PC-9 (cell line): ENCODE results near the gene LILRA2. TPM values are rescaled to one million over a fixed set of nuclear protein-coding genes. Genes with fewer than 3 reads are reported as not detected.

Experiments
- BruUV-seq: library from RNA; stranded (reverse); fragments of 400-500 nt; replicated peaks from 2 replicates; lab custom pipeline; 2021; lab: Mats Ljungman, UMichigan
- CTCF ChIA-PET: fragments of 300-600 bp; sonication (Branson Sonifier 250); formaldehyde crosslinking; loops from one replicate; lab custom pipeline; 2022; ENCODE audit warnings: antibody characterized with exemption; lab: Charles Lee
- POLR2A ChIA-PET: fragments of 300-600 bp; sonication (Branson Sonifier 250); formaldehyde crosslinking; loops from one replicate; lab custom pipeline; 2022; ENCODE audit warnings: antibody characterized with exemption; ENCODE audit not compliant: unreplicated experiment; lab: Charles Lee
- DNase-seq, 2 experiments: peaks; one replicate each; pipeline versions ENCODE4 v3.0.0 to v3.0.0-alpha.2; 2015 to 2022; ENCODE audit warnings: mixed read lengths in 1 of 2
- H2AFZ ChIP-seq: fragments of 200-600 bp; sonication (generic); 2 replicates; pipeline ENCODE4 v1.8.1; 2017; ENCODE audit warnings: antibody characterized with exemption
- H3F3A ChIP-seq: fragments of 200-600 bp; sonication (generic); 2 replicates; pipeline ENCODE4 v1.8.1; 2017; ENCODE audit warnings: antibody characterized with exemption, mild to moderate bottlenecking, low read depth; ENCODE audit not compliant: insufficient read depth
- H3K27ac ChIP-seq: fragments of 200-600 bp; sonication (generic); 2 replicates; pipeline ENCODE4 v1.6.1; 2016; ENCODE audit warnings: mixed run types
- H3K27me3 ChIP-seq: fragments of 200-600 bp; sonication (generic); 2 replicates; pipeline ENCODE4 v1.6.1; 2016; ENCODE audit warnings: low read depth, mixed run types; ENCODE audit not compliant: insufficient read depth
- H3K36me3 ChIP-seq: fragments of 200-600 bp; sonication (generic); 2 replicates; pipeline ENCODE4 v1.6.1; 2016; ENCODE audit warnings: low read depth, mixed run types
- H3K4me1 ChIP-seq: fragments of 200-600 bp; sonication (generic); replicated peaks from 2 replicates; pipeline ENCODE4 v1.6.1; 2016; ENCODE audit warnings: mixed run types; ENCODE audit not compliant: insufficient read depth
- H3K4me2 ChIP-seq: fragments of 200-600 bp; sonication (generic); 2 replicates; pipeline ENCODE4 v1.6.1; 2017; ENCODE audit warnings: mixed run types
- H3K4me3 ChIP-seq: fragments of 200-600 bp; sonication (generic); 2 replicates; pipeline ENCODE4 v1.6.1; 2016; ENCODE audit warnings: mixed run types
- H3K79me2 ChIP-seq: fragments of 200-600 bp; sonication (generic); 2 replicates; pipeline ENCODE4 v1.6.1; 2017; ENCODE audit warnings: low read depth, mixed run types
- H3K9me2 ChIP-seq: fragments of 200-600 bp; sonication (generic); 2 replicates; pipeline ENCODE4 v1.8.1; 2017; ENCODE audit warnings: mild to moderate bottlenecking; ENCODE audit not compliant: insufficient read depth
- H3K9me3 ChIP-seq: fragments of 200-600 bp; sonication (generic); 2 replicates; pipeline ENCODE4 v1.8.1; 2016; ENCODE audit warnings: low read depth; ENCODE audit not compliant: insufficient read depth
- H4K20me1 ChIP-seq: fragments of 200-600 bp; sonication (generic); 2 replicates; pipeline ENCODE4 v1.8.1; 2017; ENCODE audit not compliant: insufficient read depth
- CTCF ChIP-seq: fragments of 200-600 bp; sonication (generic); conservative IDR thresholded peaks from 2 replicates; pipeline ENCODE4 v1.6.1; 2017; ENCODE audit warnings: mixed run types, antibody characterized with exemption, mild to moderate bottlenecking, moderate library complexity
- EZH2 ChIP-seq: fragments of 200-600 bp; sonication (generic); IDR thresholded peaks from 2 replicates; pipeline ENCODE4 v1.8.0; 2017; ENCODE audit warnings: antibody characterized with exemption, low read depth
- intact Hi-C: fragments of 100-400 bp; cut with micrococcal nuclease; formaldehyde crosslinking; loops from one replicate; pipeline ENCODE4 v1.10.0; 2022; ENCODE audit not compliant: unreplicated experiment
- total RNA-seq: library from RNA; stranded (reverse); gene quantifications from 2 replicates; pipeline ENCODE4 v1.2.3, GENCODE V29; 2021

Gene LILRA2
- total RNA-seq, 1 experiment from 2014 or later = not detected

- no peak overlapping the region for H3K4me3 ChIP-seq
- no peak overlapping the region for H2AFZ ChIP-seq
- ChIA-PET POLR2A (interaction anchor here (0.5 kb wide), 1 partner anchor 87 kb away, joined by 3 read pairs; no protein-coding TSS in a partner anchor), CTCF (no interaction called here)
- no peak overlapping the region for H3K4me2 ChIP-seq
- BruUV-seq = no TSS peak
- H3F3A ChIP-seq = no peaks in the 10 kb centered on the region
- peak in 1 of 2 experiments; percentile 18 for DNase-seq
- no peaks in the 10 kb centered on the region for H4K20me1 ChIP-seq
- H3K4me1 ChIP-seq = no peaks in the 10 kb centered on the region
- H3K27me3 ChIP-seq = peaks cover 97% of the 10 kb centered on the region
- no peak overlapping the region for H3K27ac ChIP-seq
- intact Hi-C loops = no loop called here
- no peaks in the 10 kb centered on the region for H3K9me2 ChIP-seq
- no peak for TF ChIP-seq EZH2
- no peak for TF ChIP-seq CTCF
- H3K79me2 ChIP-seq = no peaks in the 10 kb centered on the region
- no peaks in the 10 kb centered on the region for H3K36me3 ChIP-seq
- H3K9me3 ChIP-seq = no peaks in the 10 kb centered on the region
Observed at GRCh38 chr19:54530866-54531265, 42.7 kb upstream of the LILRA2 start.

GRCh38 chr19:54532528-54532927 lies 41.1 kb upstream of the LILRA2 start:
- H3K9me2 ChIP-seq = no peaks in the 10 kb centered on the region
- no peaks in the 10 kb centered on the region for H3K36me3 ChIP-seq
- no peak overlapping the region for H3K27ac ChIP-seq
- no peaks in the 10 kb centered on the region for H4K20me1 ChIP-seq
- TF ChIP-seq CTCF (no peak), EZH2 (no peak)
- intact Hi-C loops = no loop called here
- CTCF ChIA-PET = no interaction called here
- H3F3A ChIP-seq = no peaks in the 10 kb centered on the region
- no peaks in the 10 kb centered on the region for H3K9me3 ChIP-seq
- POLR2A ChIA-PET = no interaction called here
- no peak overlapping the region for H3K4me3 ChIP-seq
- no peaks in the 10 kb centered on the region for H3K4me1 ChIP-seq
- H2AFZ ChIP-seq = no peak overlapping the region
- peaks cover 97% of the 10 kb centered on the region for H3K27me3 ChIP-seq
- no TSS peak for BruUV-seq
- no peaks in the 10 kb centered on the region for H3K79me2 ChIP-seq
- peak in 1 of 2 experiments; percentile 20 for DNase-seq
- no peak overlapping the region for H3K4me2 ChIP-seq

- CTCF ChIA-PET = no interaction called here
- H3K27me3 ChIP-seq = peaks cover 96% of the 10 kb centered on the region
- H3K79me2 ChIP-seq = no peaks in the 10 kb centered on the region
Observed at GRCh38 chr19:54533476-54533875, 40.1 kb upstream of the LILRA2 start.

More at GRCh38 chr19:54533476-54533875, 40.1 kb upstream of the LILRA2 start:
- no peak overlapping the region for H3K4me2 ChIP-seq
- POLR2A ChIA-PET = no interaction called here
- no peaks in the 10 kb centered on the region for H3K9me3 ChIP-seq
- intact Hi-C loops = no loop called here
- H3K36me3 ChIP-seq = no peaks in the 10 kb centered on the region
- BruUV-seq = no TSS peak
- no peak for DNase-seq
- H2AFZ ChIP-seq = no peak overlapping the region
- H3K27ac ChIP-seq = no peak overlapping the region
- no peaks in the 10 kb centered on the region for H3K9me2 ChIP-seq
- H4K20me1 ChIP-seq = no peaks in the 10 kb centered on the region
- TF ChIP-seq EZH2 = no peak
- no peak for TF ChIP-seq CTCF
- H3K4me3 ChIP-seq = no peak overlapping the region
- H3F3A ChIP-seq = no peaks in the 10 kb centered on the region
- no peaks in the 10 kb centered on the region for H3K4me1 ChIP-seq
